GM12873 (cell line): ENCODE measurements around the gene WDR91.
A peak's percentile ranks its signal among the peaks of the same experiment; 100 is the strongest.

Source experiments
- CTCF ChIP-seq: IDR thresholded peaks from 2 replicates; pipeline ENCODE4 v1.5.1; 2012; ENCODE audit warnings: low read depth, mild to moderate bottlenecking, moderate library complexity, low read length, control low read depth; ENCODE audit not compliant: insufficient read depth; ENCODE audit errors: missing control alignments

Gene WDR91

GRCh38 chr7:135169964-135170273 lies 41.4 kb downstream of the WDR91 start:
- TF ChIP-seq CTCF, result no peak

GRCh38 chr7:135169141-135169963 lies 42.0 kb downstream of the WDR91 start:
- peak; percentile 96 for TF ChIP-seq CTCF

- TF ChIP-seq CTCF, result no peak
These were observed 42.7 kb downstream of the WDR91 start for GRCh38 chr7:135168489-135169140.

GRCh38 chr7:135168001-135168400 lies 43.3 kb downstream of the WDR91 start:
- no peak for TF ChIP-seq CTCF

- no peak for TF ChIP-seq CTCF
These were observed 43.9 kb downstream of the WDR91 start for GRCh38 chr7:135167365-135167917.

- no peak for TF ChIP-seq CTCF
These were observed 44.9 kb downstream of the WDR91 start for GRCh38 chr7:135166338-135166990.

- no peak for TF ChIP-seq CTCF
These were observed 45.5 kb downstream of the WDR91 start for GRCh38 chr7:135165862-135166261.
